PC-3 (cell line): ENCODE results near the gene PDLIM5.

Experiments used
- EZH2 ChIP-seq: fragments of 300-600 bp; sonication (generic); IDR thresholded peaks from one replicate; pipeline ENCODE4 v1.6.1; 2017; ENCODE audit warnings: antibody characterized with exemption, mild to moderate bottlenecking, low read length; ENCODE audit not compliant: unreplicated experiment
- EZH2phosphoT487 ChIP-seq: fragments of 300-600 bp; sonication (generic); IDR thresholded peaks from 2 replicates; pipeline ENCODE4 v1.6.1; 2018; ENCODE audit warnings: mild to moderate bottlenecking, antibody characterized with exemption, low read length, borderline replicate concordance
- TF ChIP-seq, protein P1 (sequence below): fragments of 300-600 bp; sonication (generic); conservative IDR thresholded peaks from 2 replicates; pipeline ENCODE4 v1.5.1; 2017; ENCODE audit warnings: antibody characterized with exemption, low read depth, mild to moderate bottlenecking, low read length

DNA sequence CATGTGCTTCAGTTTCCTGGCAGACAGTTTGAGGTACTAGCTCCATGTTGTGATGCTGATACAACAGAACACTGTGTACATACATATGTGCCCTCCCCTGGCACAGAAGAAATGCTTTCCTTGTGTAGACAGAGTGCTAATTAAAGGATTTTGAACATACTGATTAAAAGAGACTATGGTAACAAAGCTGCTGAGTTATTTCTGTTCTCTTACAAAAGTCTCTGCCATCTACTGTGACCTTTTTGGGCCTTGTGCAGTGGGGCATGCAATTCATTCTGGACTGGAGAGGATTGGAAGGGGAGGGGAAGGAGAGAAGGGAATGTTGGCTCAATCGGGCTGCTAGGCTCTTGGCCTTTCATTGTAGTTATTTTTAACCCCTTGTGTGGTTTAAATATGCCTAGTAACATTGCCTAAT is 6.0 kb downstream of the PDLIM5 start:
- TF ChIP-seq, protein P1, sequence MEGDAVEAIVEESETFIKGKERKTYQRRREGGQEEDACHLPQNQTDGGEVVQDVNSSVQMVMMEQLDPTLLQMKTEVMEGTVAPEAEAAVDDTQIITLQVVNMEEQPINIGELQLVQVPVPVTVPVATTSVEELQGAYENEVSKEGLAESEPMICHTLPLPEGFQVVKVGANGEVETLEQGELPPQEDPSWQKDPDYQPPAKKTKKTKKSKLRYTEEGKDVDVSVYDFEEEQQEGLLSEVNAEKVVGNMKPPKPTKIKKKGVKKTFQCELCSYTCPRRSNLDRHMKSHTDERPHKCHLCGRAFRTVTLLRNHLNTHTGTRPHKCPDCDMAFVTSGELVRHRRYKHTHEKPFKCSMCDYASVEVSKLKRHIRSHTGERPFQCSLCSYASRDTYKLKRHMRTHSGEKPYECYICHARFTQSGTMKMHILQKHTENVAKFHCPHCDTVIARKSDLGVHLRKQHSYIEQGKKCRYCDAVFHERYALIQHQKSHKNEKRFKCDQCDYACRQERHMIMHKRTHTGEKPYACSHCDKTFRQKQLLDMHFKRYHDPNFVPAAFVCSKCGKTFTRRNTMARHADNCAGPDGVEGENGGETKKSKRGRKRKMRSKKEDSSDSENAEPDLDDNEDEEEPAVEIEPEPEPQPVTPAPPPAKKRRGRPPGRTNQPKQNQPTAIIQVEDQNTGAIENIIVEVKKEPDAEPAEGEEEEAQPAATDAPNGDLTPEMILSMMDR = no peak
- no peak for TF ChIP-seq EZH2
- no peak for TF ChIP-seq EZH2phosphoT487
